Heart right ventricle (tissue), 16 donors: ENCODE data around the gene NME3. TPM values are rescaled to one million over a fixed set of nuclear protein-coding genes. Genes with fewer than 3 reads are reported as not detected.

Experiments
- ATAC-seq, 8 donors: fragments of 200-7000 bp; cut with Tn5 transposase; one replicate each; pipeline ENCODE4 v1.9.1; 2020; ENCODE audit warnings: mild to moderate bottlenecking in 8 of 8, moderate library complexity in 8 of 8, moderate number of reproducible peaks in 1 of 8
- DNase-seq, 2 donors: peaks; one replicate each; pipeline ENCODE4 v3.0.0-alpha.2; 2020
- H3K27ac ChIP-seq, 10 donors: fragments of 200-600 bp; sonication (generic) in 2 of 10; one replicate each; pipeline versions ENCODE4 v1.5.0 to v1.8.0; 2020 to 2022; ENCODE audit warnings: mild to moderate bottlenecking in 3 of 10
- H3K27me3 ChIP-seq, 7 donors: fragments of 200-600 bp; one replicate each; pipeline ENCODE4 v1.8.0; 2021 to 2022; ENCODE audit warnings: mild to moderate bottlenecking in 2 of 7
- H3K36me3 ChIP-seq, 9 donors: fragments of 200-600 bp; sonication (generic) in 1 of 9; one replicate each; pipeline versions ENCODE4 v1.5.0 to v1.8.0; 2020 to 2022; ENCODE audit warnings: mild to moderate bottlenecking in 2 of 9
- H3K4me1 ChIP-seq, 9 donors: fragments of 200-600 bp; sonication (generic) in 1 of 9; one replicate each; pipeline versions ENCODE4 v1.5.0 to v1.8.0; 2020 to 2022; ENCODE audit warnings: mild to moderate bottlenecking in 4 of 9
- H3K4me3 ChIP-seq, 10 donors: fragments of 200-600 bp; sonication (generic) in 2 of 10; one replicate each; pipeline versions ENCODE4 v1.5.0 to v1.8.0; 2020 to 2022; ENCODE audit warnings: mild to moderate bottlenecking in 7 of 10, moderate library complexity in 2 of 10
- H3K9me3 ChIP-seq, 11 donors: fragments of 200-600 bp in 10 of 11; sonication (generic) in 2 of 11; one replicate each; pipeline versions ENCODE4 v1.5.0 to v1.8.0; 2013 to 2022; ENCODE audit warnings: mild to moderate bottlenecking in 2 of 11, control low read depth in 1 of 11, moderate library complexity in 1 of 11
- WGBS, 2 donors: extraction: QIAGEN DNeasy Blood & Tissue Kit; methylation state at CpG; one replicate each; pipeline ENCODE4 v1.1.7; 2013; ENCODE audit warnings: inconsistent platforms in 1 of 2; 5-methylcytosine and 5-hydroxymethylcytosine counted together
- intact Hi-C, 10 donors: fragments of 100-400 bp; cut with DNase I; formaldehyde crosslinking; loops; one replicate each; pipeline versions ENCODE4 v1.11.1 to v1.14.2; 2022
- polyA plus RNA-seq, 2 donors: library from polyadenylated mRNA; stranded (reverse); fragments of 200-250 nt; gene quantifications; one replicate each; pipeline ENCODE4 v1.2.3, GENCODE V29; 2013
- total RNA-seq, 10 donors: library from RNA; stranded (reverse); fragmentation: NEBNext Ultra II Directional in 3 of 10; extraction: Animal tissue kit (Norgen Biotek cat#: 25700) in 3 of 10; gene quantifications; one replicate each; pipeline versions ENCODE4 v1.2.1 to v1.2.4, GENCODE V29; 2021 to 2023
- TF ChIP-seq, protein P1 (sequence below), 9 donors: fragments of 200-600 bp; sonication (generic) in 2 of 9; IDR thresholded peaks; one replicate each; pipeline versions ENCODE4 v1.5.0 to v1.8.0; 2021 to 2022; ENCODE audit warnings: antibody characterized with exemption in 9 of 9, mild to moderate bottlenecking in 5 of 9, moderate library complexity in 1 of 9
- donor health status: Arrhythmogenic right ventricular cardiomyopathy.
- donor health status: ischemic (EF 13 %, LVEDD 7.1; RV severe dilation, severe dysfunction).
- donor health status: healthy with polysubstance abuse.
- donor health status: DM: no; HTN: yes; CAD: no.
- donor health status: DM: no; HTN: no; CAD: no.
- donor health status: ischemic (EF 25% LVEDD 6.9; RV normal size, moderate dysfunction).
- donor health status: ischemic (EF 25% LVEDD 5.7; RV mildly dilated, moderate dysfunction).
- donor health status: healthy.
- donor health status: DM: yes; HTN: yes; CAD: no.
- donor health status: Ischemic cardiomyopathy.
- donor health status: ischemic (EF 35%, LVEDD 5.7; RV mildly dilated, moderate dysfunction).
- donor health status: nonischemic (EF 11% LVEDD 7.7; RV severe dilation, severe dysfunction).
- donor health status: DM: yes; HTN: yes; CAD: no.
- donor health status: PGD.
- donor health status: ischemic (EF 29% LVEDD 5.4; RV normal size, mild dysfunction).
- donor health status: nonischemic (EF 23%, LVEDD 6.1; RV moderate dilation, normal function).

NME3 gene
- total and polyA plus RNA-seq, 12 donors, result 21.8 to 176 (median 31.6) TPM

DNA sequence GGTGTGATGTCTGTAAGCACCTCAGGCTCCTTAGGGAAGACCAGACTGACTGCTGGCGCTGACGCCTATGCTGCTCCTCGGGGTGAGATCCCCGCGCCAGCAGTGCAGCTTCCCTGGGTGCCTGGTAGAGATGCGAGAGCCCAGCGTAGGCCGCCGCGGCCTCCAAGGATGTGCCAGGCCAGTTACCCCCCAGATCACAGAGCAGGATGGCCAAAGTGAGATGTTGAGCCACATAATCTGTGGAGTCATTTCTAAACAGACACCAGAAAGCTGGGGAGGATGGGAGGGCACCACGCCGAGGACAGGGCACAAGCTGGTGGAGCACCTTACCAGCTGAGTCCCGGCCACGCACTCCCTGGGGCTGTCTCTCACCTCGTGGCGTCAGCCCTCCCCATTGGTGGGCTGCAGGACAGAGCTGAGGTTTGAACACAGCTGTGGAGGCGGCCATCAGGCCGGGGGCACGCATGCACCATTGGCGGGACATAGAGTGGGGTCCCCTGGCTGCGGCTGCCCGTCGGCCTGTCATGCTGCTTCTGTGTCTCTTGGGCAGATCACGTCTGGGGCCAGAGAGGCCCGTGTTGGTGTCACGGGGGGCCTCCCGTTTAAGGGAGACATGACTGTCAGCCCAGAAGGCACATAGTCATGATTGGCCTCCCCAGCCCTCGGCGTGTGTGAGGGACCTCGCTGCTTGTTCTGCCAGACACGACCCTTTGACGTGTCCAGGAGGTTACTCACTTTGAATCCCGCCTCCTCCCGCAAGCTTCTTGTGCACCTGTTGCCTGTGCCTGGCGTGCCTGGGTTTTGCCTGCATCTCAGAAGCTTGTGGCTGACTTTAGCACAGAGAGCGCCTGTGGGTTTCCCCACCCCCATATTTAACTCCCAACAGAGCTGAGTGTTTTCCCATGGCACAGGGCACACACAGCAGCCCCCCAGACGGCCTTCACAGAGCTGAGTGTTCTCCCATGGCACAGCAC is 43.4 kb downstream of the NME3 start:
- ATAC-seq (no peak), DNase-seq (no peak)
- 92 to 94% methylated on average over 37 of the region's 37 CpGs for WGBS, 2 donors
- Histone ChIP-seq H3K36me3 (peaks cover 0 to 84% (median 35%) of the 10 kb centered on the region in 9 donors), H3K9me3 (no peaks in the 10 kb centered on the region), H3K27ac (no peak overlapping the region), H3K4me1 (peaks cover 0 to 22% (median 11%) of the 10 kb centered on the region in 9 donors), H3K27me3 (no peaks in the 10 kb centered on the region), H3K4me3 (no peak overlapping the region)
- TF ChIP-seq, protein P1, sequence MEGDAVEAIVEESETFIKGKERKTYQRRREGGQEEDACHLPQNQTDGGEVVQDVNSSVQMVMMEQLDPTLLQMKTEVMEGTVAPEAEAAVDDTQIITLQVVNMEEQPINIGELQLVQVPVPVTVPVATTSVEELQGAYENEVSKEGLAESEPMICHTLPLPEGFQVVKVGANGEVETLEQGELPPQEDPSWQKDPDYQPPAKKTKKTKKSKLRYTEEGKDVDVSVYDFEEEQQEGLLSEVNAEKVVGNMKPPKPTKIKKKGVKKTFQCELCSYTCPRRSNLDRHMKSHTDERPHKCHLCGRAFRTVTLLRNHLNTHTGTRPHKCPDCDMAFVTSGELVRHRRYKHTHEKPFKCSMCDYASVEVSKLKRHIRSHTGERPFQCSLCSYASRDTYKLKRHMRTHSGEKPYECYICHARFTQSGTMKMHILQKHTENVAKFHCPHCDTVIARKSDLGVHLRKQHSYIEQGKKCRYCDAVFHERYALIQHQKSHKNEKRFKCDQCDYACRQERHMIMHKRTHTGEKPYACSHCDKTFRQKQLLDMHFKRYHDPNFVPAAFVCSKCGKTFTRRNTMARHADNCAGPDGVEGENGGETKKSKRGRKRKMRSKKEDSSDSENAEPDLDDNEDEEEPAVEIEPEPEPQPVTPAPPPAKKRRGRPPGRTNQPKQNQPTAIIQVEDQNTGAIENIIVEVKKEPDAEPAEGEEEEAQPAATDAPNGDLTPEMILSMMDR (IDR thresholded peaks at IDR 0.05), result no peak
- intact Hi-C loops, result no loop called here

DNA sequence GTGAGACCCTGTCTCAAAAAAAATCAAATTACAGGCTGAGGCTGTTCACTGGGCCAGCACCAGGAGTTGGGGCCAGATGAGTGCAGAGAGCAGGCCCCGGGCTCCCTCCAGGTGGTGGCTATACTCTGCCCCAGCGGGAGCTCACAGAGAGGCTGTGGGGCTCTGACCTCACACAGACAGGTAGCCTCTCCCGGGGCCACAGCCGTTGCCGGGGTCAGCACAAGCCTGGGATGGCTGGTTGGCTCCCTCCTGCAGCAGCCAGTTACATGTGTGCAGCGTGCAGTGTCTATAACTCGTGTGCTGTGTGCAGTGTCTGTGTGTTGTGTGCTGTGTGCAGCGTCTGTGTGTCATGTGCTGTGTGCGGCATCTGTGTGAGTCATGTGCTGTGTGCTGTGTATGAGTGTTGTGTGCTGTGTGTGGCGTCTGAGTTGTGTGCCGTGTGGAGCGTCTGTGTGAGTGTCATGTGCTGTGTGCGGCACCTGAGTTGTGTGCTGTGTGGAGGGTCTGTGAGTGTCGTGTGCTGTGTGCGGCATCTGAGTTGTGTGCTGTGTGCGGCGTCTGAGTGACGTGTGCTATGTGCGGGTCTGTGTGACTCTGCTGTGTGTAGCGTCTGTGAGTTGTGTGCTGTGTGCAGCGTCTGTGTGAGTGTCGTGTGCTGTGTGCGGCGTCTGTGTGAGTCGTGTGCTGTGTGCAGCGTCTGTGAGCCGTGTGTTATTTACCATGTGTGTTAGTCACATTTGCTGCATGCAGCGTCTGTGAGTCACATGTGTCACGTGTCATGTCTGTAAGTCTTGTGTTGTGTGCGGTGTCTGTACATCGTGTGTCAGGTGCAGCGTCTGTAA is 44.5 kb downstream of the NME3 start:
- H3K27me3 ChIP-seq, result no peaks in the 10 kb centered on the region
- peaks cover 0 to 74% (median 35%) of the 10 kb centered on the region in 9 donors for H3K36me3 ChIP-seq
- TF ChIP-seq, protein P1 (IDR thresholded peaks at IDR 0.05), result no peak
- H3K9me3 ChIP-seq, result no peaks in the 10 kb centered on the region
- no peak overlapping the region for H3K4me3 ChIP-seq
- no peak for ATAC-seq
- peaks cover 0 to 31% (median 19%) of the 10 kb centered on the region in 9 donors for H3K4me1 ChIP-seq
- intact Hi-C loops, result no loop called here
- 96% methylated on average over 32 of the region's 32 CpGs for WGBS, 2 donors
- DNase-seq, result no peak
- H3K27ac ChIP-seq, result no peak overlapping the region

DNA sequence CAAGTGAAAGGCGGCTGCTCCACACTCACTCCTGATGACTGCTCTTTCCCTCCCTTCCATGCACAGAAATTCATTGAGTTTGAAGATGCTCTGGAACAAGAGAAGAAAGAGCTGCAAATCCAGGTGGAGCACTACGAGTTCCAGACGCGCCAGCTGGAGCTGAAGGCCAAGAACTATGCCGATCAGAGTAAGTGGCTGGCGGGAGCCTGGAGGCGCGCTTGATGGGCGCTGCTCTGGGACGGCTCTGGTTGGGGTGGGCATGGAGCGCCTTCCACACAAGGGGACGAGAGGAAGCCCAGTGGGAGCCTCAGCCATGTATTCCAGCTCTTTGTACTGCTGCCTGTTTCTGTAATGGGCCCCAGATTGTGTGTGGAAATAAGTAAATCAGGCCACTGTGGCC is 46.9 kb downstream of the NME3 start:
- peaks cover 0 to 50% (median 22%) of the 10 kb centered on the region in 9 donors for H3K36me3 ChIP-seq
- ATAC-seq, result no peak
- intact Hi-C loops, result no loop called here
- WGBS, 2 donors, result 87 to 94% methylated on average over 12 of the region's 12 CpGs
- H3K9me3 ChIP-seq, result no peaks in the 10 kb centered on the region
- H3K4me1 ChIP-seq, result peaks cover 0 to 46% (median 21%) of the 10 kb centered on the region in 9 donors
- H3K4me3 ChIP-seq, result no peak overlapping the region
- no peak overlapping the region for H3K27ac ChIP-seq
- DNase-seq, result no peak
- H3K27me3 ChIP-seq, result no peaks in the 10 kb centered on the region
- TF ChIP-seq, protein P1 (IDR thresholded peaks at IDR 0.05), result no peak
